ENCODE data around the gene GFPT2. TPM values are rescaled to one million over a fixed set of nuclear protein-coding genes. Genes with fewer than 3 reads are reported as not detected.

Gene GFPT2
- total RNA-seq, 4 donors from 2014 or later = 8.2 to 26.6 (median 11.1) TPM

DNA sequence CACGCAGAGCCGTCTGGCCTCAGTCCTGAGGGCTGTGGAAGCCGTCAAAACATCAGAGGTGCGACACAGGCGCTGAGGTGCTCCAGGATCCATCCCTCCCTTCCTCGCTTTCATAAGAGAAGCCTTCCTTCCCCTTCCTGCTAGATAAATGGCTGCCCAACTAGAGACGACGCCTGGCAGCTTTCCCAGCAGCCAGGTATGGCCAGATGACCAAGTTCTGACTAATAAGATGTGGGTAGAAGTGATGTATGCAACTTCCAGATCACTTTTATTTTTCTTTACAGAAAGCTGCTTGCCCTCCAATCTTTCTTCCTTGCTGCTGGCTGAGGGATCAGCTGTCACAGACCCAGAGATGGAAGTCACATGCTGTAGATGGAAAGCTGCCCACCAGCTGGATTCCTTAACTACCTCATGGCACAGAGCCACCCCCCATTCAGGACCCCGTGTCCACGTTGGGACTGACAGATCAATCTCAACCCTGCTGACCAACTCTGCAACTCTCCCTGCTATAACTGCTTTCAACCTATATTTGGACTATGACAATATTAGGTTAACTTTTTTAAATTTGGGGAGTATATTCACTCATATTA is 70.0 kb downstream of the GFPT2 start:
- TF ChIP-seq, protein P1, sequence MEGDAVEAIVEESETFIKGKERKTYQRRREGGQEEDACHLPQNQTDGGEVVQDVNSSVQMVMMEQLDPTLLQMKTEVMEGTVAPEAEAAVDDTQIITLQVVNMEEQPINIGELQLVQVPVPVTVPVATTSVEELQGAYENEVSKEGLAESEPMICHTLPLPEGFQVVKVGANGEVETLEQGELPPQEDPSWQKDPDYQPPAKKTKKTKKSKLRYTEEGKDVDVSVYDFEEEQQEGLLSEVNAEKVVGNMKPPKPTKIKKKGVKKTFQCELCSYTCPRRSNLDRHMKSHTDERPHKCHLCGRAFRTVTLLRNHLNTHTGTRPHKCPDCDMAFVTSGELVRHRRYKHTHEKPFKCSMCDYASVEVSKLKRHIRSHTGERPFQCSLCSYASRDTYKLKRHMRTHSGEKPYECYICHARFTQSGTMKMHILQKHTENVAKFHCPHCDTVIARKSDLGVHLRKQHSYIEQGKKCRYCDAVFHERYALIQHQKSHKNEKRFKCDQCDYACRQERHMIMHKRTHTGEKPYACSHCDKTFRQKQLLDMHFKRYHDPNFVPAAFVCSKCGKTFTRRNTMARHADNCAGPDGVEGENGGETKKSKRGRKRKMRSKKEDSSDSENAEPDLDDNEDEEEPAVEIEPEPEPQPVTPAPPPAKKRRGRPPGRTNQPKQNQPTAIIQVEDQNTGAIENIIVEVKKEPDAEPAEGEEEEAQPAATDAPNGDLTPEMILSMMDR (IDR thresholded peaks at IDR 0.05) = no peak
- no peak for TF ChIP-seq POLR2A (IDR thresholded peaks at IDR 0.05)
- no peak for DNase-seq
- Histone ChIP-seq H3K36me3 (peaks cover 13 to 17% of the 10 kb centered on the region in 2 donors), H3K9me3 (no peaks in the 10 kb centered on the region), H3K27me3 (no peaks in the 10 kb centered on the region), H3K27ac (no peak overlapping the region), H3K4me3 (replicated peaks in 1 of 3) (no peak overlapping the region), H3K4me1 (no peaks in the 10 kb centered on the region)
- 76 to 83% methylated on average over 10 of the region's 10 CpGs for WGBS, 2 donors
- intact Hi-C loops (cut with DNase I) = no loop called here

DNA sequence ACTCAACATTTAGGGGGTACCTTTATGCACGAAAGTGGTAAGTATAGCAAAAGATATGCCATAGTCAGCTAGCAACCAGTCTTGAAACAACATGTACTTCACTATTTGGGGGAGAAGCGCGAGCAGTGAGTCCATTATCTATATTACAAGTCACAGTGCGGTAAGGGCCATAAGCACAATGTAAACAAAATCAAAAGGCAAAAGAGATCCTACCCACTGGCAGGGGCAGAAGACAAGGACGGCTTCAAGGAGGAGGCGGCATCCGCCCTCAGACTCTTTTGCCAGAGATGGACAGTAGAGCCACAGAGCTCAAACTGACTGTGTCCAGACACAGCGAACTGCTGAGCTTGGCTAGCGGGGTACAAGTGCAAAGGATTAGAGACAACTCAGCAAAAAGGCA is 70.9 kb downstream of the GFPT2 start:
- no peak for DNase-seq
- Histone ChIP-seq H3K36me3 (peaks cover 19% of the 10 kb centered on the region in 2 donors), H3K4me1 (no peaks in the 10 kb centered on the region), H3K27ac (no peak overlapping the region), H3K27me3 (no peaks in the 10 kb centered on the region), H3K4me3 (replicated peaks in 1 of 3) (no peak overlapping the region), H3K9me3 (no peaks in the 10 kb centered on the region)
- WGBS, 2 donors = 92 to 94% methylated on average over 9 of the region's 9 CpGs
- TF ChIP-seq, protein P1 (IDR thresholded peaks at IDR 0.05) = no peak
- no peak for TF ChIP-seq POLR2A (IDR thresholded peaks at IDR 0.05)
- intact Hi-C loops (cut with DNase I) = no loop called here

DNA sequence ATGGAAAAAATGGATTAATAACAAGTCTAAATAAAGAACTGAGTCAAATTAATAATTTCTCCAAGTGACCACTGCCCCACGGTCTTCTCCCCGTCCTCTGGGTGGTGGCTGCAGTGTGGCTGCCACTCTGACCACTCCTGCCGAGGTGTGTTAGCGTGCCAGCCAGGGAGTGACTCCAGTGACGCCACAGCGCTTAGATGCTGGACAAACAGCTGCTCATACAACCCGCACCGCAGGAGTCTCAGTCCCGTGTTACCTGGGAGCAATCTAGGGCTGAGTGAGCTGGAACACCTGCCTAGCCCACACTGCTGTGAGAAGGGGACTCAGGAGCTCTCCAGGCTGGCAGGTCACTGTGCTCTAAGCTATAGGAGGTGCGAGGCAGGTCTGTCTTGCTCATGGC is 71.4 kb downstream of the GFPT2 start:
- WGBS, 2 donors = 79 to 91% methylated on average over 7 to 9 of the region's 10 CpGs
- intact Hi-C loops (cut with DNase I) = no loop called here
- Histone ChIP-seq H3K9me3 (no peaks in the 10 kb centered on the region), H3K4me3 (replicated peaks in 1 of 3) (no peak overlapping the region), H3K27ac (no peak overlapping the region), H3K36me3 (peaks cover 19 to 25% of the 10 kb centered on the region in 2 donors), H3K4me1 (no peaks in the 10 kb centered on the region), H3K27me3 (no peaks in the 10 kb centered on the region)
- DNase-seq = no peak
- TF ChIP-seq, protein P1 (IDR thresholded peaks at IDR 0.05) = no peak
- no peak for TF ChIP-seq POLR2A (IDR thresholded peaks at IDR 0.05)

DNA sequence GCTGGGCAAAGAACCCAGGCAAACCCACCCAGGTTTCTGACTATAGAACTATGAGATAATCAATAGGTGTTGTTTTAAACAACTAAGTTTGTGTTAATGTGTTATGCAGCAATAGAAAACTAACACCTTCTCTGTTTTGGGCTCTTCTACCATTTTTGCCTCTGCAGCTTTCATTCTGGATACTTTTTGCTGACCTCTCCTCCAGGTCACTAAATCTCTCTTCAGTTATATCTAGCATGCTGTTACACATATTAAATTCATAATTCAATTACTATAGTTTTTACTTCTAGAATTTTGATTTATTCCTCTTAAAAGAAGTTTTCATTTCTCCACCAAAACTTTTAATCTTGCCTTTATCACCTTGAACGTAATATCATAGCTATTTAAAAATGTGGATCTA is 78.4 kb downstream of the GFPT2 start:
- no peak overlapping the region for H3K27ac ChIP-seq
- no peaks in the 10 kb centered on the region for H3K9me3 ChIP-seq
- WGBS, 2 donors = 100% methylated on average over 1 of the region's 1 CpG
- H3K4me1 ChIP-seq = no peaks in the 10 kb centered on the region
- peaks cover 24 to 33% of the 10 kb centered on the region in 2 donors for H3K36me3 ChIP-seq
- no peaks in the 10 kb centered on the region for H3K27me3 ChIP-seq
- TF ChIP-seq, protein P1 (IDR thresholded peaks at IDR 0.05) = no peak
- no peak for TF ChIP-seq POLR2A (IDR thresholded peaks at IDR 0.05)
- no peak overlapping the region for H3K4me3 ChIP-seq (replicated peaks in 1 of 3)
- intact Hi-C loops (cut with DNase I) = no loop called here
- DNase-seq = no peak

DNA sequence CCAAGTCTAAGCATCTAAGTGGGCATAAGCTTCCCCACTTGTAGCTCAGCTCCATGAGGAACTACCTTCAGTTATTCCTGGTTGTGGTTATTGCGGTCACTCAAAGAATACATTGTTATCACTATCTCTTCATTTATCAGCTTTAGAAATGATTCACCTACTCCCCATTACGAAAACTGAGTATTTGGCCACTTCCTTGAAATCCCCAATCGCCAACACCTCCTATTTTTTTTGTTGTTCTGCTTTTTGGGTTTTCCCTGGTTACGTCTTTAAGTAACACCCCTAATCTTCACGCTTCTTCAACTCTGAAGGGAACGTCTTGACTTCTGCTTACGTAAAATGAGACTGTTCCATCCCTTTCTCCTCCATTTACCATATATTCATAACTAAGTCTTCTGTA is 81.9 kb downstream of the GFPT2 start:
- Histone ChIP-seq H3K4me1 (no peaks in the 10 kb centered on the region), H3K36me3 (peaks cover 33 to 41% of the 10 kb centered on the region in 2 donors), H3K9me3 (no peaks in the 10 kb centered on the region), H3K27ac (no peak overlapping the region), H3K4me3 (replicated peaks in 1 of 3) (no peak overlapping the region), H3K27me3 (no peaks in the 10 kb centered on the region)
- DNase-seq = no peak
- whole genome bisulfite sequencing, 2 donors = 81 to 89% methylated on average over 7 of the region's 7 CpGs
- intact Hi-C loops (cut with DNase I) = no loop called here
- TF ChIP-seq, protein P1 (IDR thresholded peaks at IDR 0.05) = no peak
- TF ChIP-seq POLR2A (IDR thresholded peaks at IDR 0.05) = no peak
